Neural progenitor cell (in vitro differentiated cells): ENCODE measurements around the gene CAMKK1.

ENCODE experiments used
- EZH2 ChIP-seq: fragments of 200-600 bp; sonication (generic); IDR thresholded peaks from 2 replicates; pipeline ENCODE4 v1.6.1; 2017; ENCODE audit warnings: antibody characterized with exemption, mild to moderate bottlenecking, moderate library complexity
- EZH2phosphoT487 ChIP-seq: fragments of 200-600 bp; sonication (generic); IDR thresholded peaks from 2 replicates; pipeline ENCODE4 v1.6.1; 2017; ENCODE audit warnings: antibody characterized with exemption
- TF ChIP-seq, protein P1 (sequence below): fragments of 200-600 bp; sonication (generic); IDR thresholded peaks from 2 replicates; pipeline ENCODE4 v1.5.1; 2017; ENCODE audit warnings: antibody characterized with exemption, mild to moderate bottlenecking

DNA sequence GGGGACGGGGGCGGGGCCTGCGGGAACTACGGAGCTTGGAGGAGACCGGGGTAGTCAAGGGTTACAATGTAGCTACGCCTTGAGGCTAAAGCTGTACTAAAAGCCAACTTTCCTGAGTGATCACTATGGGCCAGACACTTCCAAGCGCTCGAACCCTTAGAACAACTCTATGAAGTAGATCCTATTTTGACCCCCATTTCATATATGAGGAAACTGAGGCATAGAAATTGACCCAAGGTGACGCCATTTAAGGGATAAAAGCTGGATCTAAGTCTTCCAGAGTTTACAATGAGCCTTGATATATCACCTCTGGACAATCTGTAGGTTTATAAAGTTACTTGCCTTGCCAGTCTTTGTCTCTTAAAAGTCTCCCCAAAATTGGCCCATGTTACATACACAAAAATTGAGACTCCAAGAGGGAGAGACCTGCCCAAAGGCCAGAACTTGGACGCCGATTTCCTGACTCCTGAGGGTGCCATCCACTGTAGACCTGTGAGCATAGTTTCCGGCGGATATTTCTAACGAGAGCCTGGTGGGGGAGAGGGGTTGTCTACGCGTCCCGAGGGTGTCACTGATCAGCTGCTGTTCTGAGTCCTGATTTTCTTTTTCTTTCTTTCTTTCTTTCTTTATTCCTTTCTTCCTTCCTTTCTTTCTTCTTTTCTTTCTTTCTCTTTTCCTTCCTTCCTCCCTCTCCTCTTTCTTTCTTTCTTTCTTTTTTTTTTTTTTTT lies 46.3 kb downstream of the CAMKK1 start:
- TF ChIP-seq EZH2phosphoT487 (no peak), EZH2 (no peak)
- TF ChIP-seq, protein P1, sequence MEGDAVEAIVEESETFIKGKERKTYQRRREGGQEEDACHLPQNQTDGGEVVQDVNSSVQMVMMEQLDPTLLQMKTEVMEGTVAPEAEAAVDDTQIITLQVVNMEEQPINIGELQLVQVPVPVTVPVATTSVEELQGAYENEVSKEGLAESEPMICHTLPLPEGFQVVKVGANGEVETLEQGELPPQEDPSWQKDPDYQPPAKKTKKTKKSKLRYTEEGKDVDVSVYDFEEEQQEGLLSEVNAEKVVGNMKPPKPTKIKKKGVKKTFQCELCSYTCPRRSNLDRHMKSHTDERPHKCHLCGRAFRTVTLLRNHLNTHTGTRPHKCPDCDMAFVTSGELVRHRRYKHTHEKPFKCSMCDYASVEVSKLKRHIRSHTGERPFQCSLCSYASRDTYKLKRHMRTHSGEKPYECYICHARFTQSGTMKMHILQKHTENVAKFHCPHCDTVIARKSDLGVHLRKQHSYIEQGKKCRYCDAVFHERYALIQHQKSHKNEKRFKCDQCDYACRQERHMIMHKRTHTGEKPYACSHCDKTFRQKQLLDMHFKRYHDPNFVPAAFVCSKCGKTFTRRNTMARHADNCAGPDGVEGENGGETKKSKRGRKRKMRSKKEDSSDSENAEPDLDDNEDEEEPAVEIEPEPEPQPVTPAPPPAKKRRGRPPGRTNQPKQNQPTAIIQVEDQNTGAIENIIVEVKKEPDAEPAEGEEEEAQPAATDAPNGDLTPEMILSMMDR, result no peak
